K562 (cell line): ENCODE results near the gene DHX32.
"Not testable (repeated sequence)": the region's sequence is repeated elsewhere in the genome, so short reads cannot be mapped to it uniquely, and the experiment has no call there.

Experiments used
- DNMT1 ChIP-seq: fragments of 450-650 bp; IDR thresholded peaks from 2 replicates; pipeline ENCODE4 v1.6.1; 2016; ENCODE audit warnings: antibody characterized with exemption, mild to moderate bottlenecking
- EP300 ChIP-seq: IDR thresholded peaks from 2 replicates; pipeline ENCODE4 v1.6.1; 2012; ENCODE audit warnings: low read length, improper control_type of control experiment
- HDGF ChIP-seq: fragments of 450-650 bp; IDR thresholded peaks from 2 replicates; pipeline ENCODE4 v1.6.1; 2016
- KLF10 ChIP-seq: fragments of 250-450 bp; sonication (Bioruptor Pico); IDR thresholded peaks from 2 replicates; pipeline ENCODE4 v1.6.1; 2021; ENCODE audit warnings: matching md5 sums
- NEUROD1 ChIP-seq: fragments of 150-350 bp; IDR thresholded peaks from 2 replicates; pipeline ENCODE4 v1.6.1; 2014; ENCODE audit warnings: borderline replicate concordance, low read length, low read depth; ENCODE audit not compliant: partially characterized antibody
- OTX1 ChIP-seq: fragments of 450-650 bp; formaldehyde crosslinking; IDR thresholded peaks from 2 replicates; pipeline ENCODE4 v1.4.0; 2022; ENCODE audit warnings: mild to moderate bottlenecking
- POLR2A ChIP-seq: fragments of 450-650 bp; conservative IDR thresholded peaks from 2 replicates; pipeline ENCODE4 v1.6.1; 2016
- SMAD2 ChIP-seq: fragments of 150-350 bp; IDR thresholded peaks from 2 replicates; pipeline ENCODE4 v1.6.1; 2014; ENCODE audit warnings: low read depth, mild to moderate bottlenecking, low read length
- SMC3 ChIP-seq: conservative IDR thresholded peaks from 2 replicates; pipeline ENCODE4 v1.6.1; 2011; ENCODE audit warnings: low read depth, low read length, improper control_type of control experiment; ENCODE audit not compliant: insufficient read depth
- SREBF2 ChIP-seq: sonication (generic); formaldehyde crosslinking; IDR thresholded peaks from 2 replicates; pipeline ENCODE4 v1.4.0; 2020; ENCODE audit warnings: mild to moderate bottlenecking, missing genetic modification reagents
- TF ChIP-seq, protein P1 (sequence below): fragments of 250-450 bp; sonication (Bioruptor Pico); IDR thresholded peaks from 2 replicates; pipeline ENCODE4 v1.4.0; 2020; ENCODE audit warnings: mild to moderate bottlenecking, moderate library complexity

DNA sequence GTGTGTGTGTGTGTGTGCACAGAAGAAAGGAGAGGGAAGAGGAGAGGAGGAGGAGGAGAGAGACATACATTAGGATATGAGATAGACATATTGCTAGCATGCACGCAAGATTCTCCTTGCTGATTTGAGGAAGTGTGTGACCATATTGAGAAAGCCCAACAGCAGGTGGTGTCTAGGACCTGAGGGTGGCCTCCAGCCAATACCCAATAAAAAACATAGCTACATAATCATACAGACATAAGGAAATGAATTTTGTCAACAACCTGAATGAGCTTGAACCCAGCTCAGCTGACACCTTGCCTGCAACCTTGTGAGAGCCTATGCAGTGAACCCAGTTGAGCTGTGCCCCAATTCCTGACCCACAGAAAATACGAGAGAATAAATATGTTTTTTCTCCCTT, 26.5 kb upstream of the DHX32 start:
- not testable (repeated sequence) for TF ChIP-seq SREBF2 (CRISPR knock-in tag); SMAD2; NEUROD1; KLF10 (CRISPR knock-in tag); POLR2A; DNMT1; SMC3; EP300; HDGF; OTX1 (CRISPR knock-in tag)
- TF ChIP-seq, protein P1, sequence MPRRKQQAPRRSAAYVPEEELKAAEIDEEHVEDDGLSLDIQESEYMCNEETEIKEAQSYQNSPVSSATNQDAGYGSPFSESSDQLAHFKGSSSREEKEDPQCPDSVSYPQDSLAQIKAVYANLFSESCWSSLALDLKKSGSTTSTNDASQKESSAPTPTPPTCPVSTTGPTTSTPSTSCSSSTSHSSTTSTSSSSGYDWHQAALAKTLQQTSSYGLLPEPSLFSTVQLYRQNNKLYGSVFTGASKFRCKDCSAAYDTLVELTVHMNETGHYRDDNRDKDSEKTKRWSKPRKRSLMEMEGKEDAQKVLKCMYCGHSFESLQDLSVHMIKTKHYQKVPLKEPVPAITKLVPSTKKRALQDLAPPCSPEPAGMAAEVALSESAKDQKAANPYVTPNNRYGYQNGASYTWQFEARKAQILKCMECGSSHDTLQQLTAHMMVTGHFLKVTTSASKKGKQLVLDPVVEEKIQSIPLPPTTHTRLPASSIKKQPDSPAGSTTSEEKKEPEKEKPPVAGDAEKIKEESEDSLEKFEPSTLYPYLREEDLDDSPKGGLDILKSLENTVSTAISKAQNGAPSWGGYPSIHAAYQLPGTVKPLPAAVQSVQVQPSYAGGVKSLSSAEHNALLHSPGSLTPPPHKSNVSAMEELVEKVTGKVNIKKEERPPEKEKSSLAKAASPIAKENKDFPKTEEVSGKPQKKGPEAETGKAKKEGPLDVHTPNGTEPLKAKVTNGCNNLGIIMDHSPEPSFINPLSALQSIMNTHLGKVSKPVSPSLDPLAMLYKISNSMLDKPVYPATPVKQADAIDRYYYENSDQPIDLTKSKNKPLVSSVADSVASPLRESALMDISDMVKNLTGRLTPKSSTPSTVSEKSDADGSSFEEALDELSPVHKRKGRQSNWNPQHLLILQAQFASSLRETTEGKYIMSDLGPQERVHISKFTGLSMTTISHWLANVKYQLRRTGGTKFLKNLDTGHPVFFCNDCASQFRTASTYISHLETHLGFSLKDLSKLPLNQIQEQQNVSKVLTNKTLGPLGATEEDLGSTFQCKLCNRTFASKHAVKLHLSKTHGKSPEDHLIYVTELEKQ (CRISPR knock-in tag) = not testable (repeated sequence)
